Muscle of back (tissue), 11 donors: ENCODE data around the gene CTTNBP2. TPM values are rescaled to one million over a fixed set of nuclear protein-coding genes. Genes with fewer than 3 reads are reported as not detected.
A peak's percentile ranks its signal among the peaks of the same experiment; 100 is the strongest.

Experiments
- DNase-seq, 3 donors: peaks; one replicate each; pipeline versions ENCODE4 v3.0.0 to v3.0.0-alpha.2; 2013
- polyA plus RNA-seq, 10 donors: library from polyadenylated mRNA; unstranded; fragments of 120-200 nt; gene quantifications; one replicate each; pipeline ENCODE4 v1.2.1, GENCODE V29; 2013; ENCODE audit not compliant: insufficient read length in 10 of 10

The CTTNBP2 gene
- polyA plus RNA-seq, 10 donors: 1.7 to 3.3 (median 2.3) TPM

- DNase-seq: peak in 1 of 3 donors; percentile 22
Observed at GRCh38 chr7:117871401-117871777, 1.9 kb downstream of the CTTNBP2 start.

- peak in 2 of 3 donors; percentile 23 to 54 for DNase-seq
Observed at GRCh38 chr7:117870448-117871130, 2.7 kb downstream of the CTTNBP2 start.

- no peak for DNase-seq
Observed at GRCh38 chr7:117869374-117869773, 3.9 kb downstream of the CTTNBP2 start.

GRCh38 chr7:117863618-117864017 is 9.6 kb downstream of the CTTNBP2 start:
- no peak for DNase-seq

- no peak for DNase-seq
Observed at GRCh38 chr7:117862378-117862777, 10.9 kb downstream of the CTTNBP2 start.

- no peak for DNase-seq
Observed at GRCh38 chr7:117859246-117859812, 13.9 kb downstream of the CTTNBP2 start.

- DNase-seq: no peak
Observed at GRCh38 chr7:117858712-117859111, 14.5 kb downstream of the CTTNBP2 start.

- DNase-seq: no peak
Observed at GRCh38 chr7:117857718-117858117, 15.5 kb downstream of the CTTNBP2 start.

GRCh38 chr7:117856196-117856595 is 17.0 kb downstream of the CTTNBP2 start:
- no peak for DNase-seq

- DNase-seq: no peak
Observed at GRCh38 chr7:117854186-117854585, 19.1 kb downstream of the CTTNBP2 start.

GRCh38 chr7:117848941-117849340 is 24.3 kb downstream of the CTTNBP2 start:
- no peak for DNase-seq

- no peak for DNase-seq
Observed at GRCh38 chr7:117844678-117845077, 28.6 kb downstream of the CTTNBP2 start.

GRCh38 chr7:117841611-117842010 is 31.6 kb downstream of the CTTNBP2 start:
- DNase-seq: no peak

GRCh38 chr7:117841011-117841410 is 32.2 kb downstream of the CTTNBP2 start:
- no peak for DNase-seq

GRCh38 chr7:117839507-117839906 is 33.7 kb downstream of the CTTNBP2 start:
- no peak for DNase-seq

- DNase-seq: no peak
Observed at GRCh38 chr7:117837841-117838240, 35.4 kb downstream of the CTTNBP2 start.

- DNase-seq: peak in 1 of 3 donors; percentile 7
Observed at GRCh38 chr7:117835016-117835664, 38.1 kb downstream of the CTTNBP2 start.

GRCh38 chr7:117830422-117830954 is 42.8 kb downstream of the CTTNBP2 start:
- DNase-seq: no peak

GRCh38 chr7:117829450-117830117 is 43.7 kb downstream of the CTTNBP2 start:
- DNase-seq: no peak

GRCh38 chr7:117828825-117829224 is 44.4 kb downstream of the CTTNBP2 start:
- DNase-seq: no peak

- no peak for DNase-seq
Observed at GRCh38 chr7:117827862-117828261, 45.4 kb downstream of the CTTNBP2 start.

- no peak for DNase-seq
Observed at GRCh38 chr7:117825132-117825531, 48.1 kb downstream of the CTTNBP2 start.
